ENCODE results near the gene PRSS23.

DNA sequence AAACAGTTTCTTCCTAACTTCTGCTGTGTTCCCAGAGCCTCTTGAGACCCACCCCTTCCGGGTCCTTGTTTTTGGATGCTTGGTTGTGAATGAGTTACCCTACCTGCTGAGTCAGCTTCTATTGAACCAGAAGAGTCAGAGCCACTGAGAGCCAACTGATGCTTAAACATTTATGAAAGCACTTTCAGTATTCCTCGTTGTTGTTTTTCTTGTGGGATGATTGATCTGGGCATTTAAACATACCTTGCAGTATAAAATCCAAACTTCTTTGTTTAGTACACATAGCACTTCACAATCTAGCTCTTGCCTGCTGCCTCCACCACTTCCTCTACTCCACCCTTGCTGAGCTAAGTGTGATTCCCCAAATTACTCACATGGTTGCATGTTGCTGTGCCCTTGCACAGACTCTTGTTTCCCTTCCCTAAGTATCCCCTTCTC lies 5.5 kb downstream of the PRSS23 start:
- TF ChIP-seq CTCF (IDR thresholded peaks at IDR 0.05) (no peak), POLR2A (IDR thresholded peaks at IDR 0.05) (no peak)

All from testis (tissue), 2 donors.